GM23248 (cell line): Measurements from ENCODE around the gene NKX2-3.
A peak's percentile ranks its signal among the peaks of the same experiment; 100 is the strongest.

ENCODE experiments used
- EZH2 ChIP-seq: fragments of 200-600 bp; sonication (generic); IDR thresholded peaks from 2 replicates; pipeline ENCODE4 v1.6.1; 2018; ENCODE audit warnings: antibody characterized with exemption, mild to moderate bottlenecking; ENCODE audit not compliant: insufficient read depth, poor library complexity, severe bottlenecking
- EZH2phosphoT487 ChIP-seq: fragments of 200-600 bp; sonication (generic); IDR thresholded peaks from 2 replicates; pipeline ENCODE4 v1.6.1; 2018; ENCODE audit warnings: antibody characterized with exemption, moderate library complexity, mild to moderate bottlenecking, low read depth; ENCODE audit not compliant: insufficient read depth

DNA sequence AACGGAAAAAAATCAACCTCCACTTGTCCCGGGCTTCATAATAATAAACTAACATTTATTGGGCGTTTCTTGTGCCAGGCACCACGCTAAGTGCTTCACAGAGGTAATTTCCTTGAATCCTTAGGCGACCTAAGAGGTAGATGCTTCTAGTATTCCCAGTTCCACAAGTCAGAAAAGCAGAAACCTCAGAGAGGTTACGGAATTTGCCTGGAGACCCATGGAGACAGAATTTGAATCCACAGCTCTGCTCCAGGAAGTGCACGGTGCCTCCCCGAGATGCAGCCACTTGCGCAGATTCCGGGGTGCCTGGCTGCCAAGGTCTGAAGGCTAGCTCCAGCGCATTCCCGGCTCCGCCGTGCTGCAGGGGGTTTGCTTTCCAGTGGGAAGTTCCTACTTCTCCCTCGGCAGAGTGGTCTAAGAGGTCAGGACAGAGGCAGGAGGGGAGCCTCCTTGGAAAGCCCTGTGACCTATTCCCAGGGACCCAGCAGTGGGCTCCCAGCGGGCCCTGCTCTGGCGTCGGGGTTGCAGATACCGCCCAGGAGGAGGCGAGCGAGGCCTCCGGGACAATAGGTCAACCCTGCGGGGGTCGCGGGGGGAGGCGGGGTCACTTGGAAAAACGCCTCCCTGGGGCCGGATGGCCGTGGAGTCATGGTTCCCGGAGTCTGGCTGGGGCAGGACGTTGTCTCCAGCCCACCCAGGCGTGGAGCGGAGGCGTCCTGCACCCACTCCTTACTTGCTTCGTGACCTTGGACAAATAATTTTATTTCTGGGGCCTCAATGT, 10.1 kb upstream of the NKX2-3 start:
- TF ChIP-seq EZH2: peak; percentile 51
- peak; percentile 75; the same call in 1 of the 2 replicates for TF ChIP-seq EZH2phosphoT487
